ENCODE data around the gene RIN3.

Gene RIN3

DNA sequence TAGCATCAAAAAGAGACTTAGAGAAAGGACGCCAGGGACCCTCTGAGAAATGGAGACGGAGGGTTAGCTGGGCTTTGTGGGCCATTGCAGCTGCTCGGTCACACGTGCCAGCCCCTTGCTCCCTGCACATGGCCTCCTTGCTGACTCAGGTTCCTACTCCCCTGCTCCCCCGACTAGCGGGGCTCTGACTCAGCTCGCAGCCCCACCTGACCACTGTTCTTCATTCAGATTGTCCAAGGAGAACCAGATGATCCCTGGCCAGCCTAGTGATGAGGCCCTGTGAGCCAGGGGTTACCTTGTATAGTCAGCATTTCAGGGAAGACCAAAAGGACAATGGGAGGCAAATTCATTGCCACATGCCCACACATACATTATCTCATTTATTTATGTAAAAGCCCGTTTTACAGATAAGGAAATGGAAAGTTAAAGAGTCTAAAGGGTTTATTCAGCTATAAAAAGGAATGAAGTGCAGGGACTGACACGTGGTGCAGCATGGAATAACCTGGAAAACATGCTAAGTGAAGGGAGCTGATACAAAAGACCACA, 131.5 kb downstream of the RIN3 start:
- DNase-seq (ENCODE audit: low read depth in 1 of 2, low spot score in 1 of 2), result no peak

DNA sequence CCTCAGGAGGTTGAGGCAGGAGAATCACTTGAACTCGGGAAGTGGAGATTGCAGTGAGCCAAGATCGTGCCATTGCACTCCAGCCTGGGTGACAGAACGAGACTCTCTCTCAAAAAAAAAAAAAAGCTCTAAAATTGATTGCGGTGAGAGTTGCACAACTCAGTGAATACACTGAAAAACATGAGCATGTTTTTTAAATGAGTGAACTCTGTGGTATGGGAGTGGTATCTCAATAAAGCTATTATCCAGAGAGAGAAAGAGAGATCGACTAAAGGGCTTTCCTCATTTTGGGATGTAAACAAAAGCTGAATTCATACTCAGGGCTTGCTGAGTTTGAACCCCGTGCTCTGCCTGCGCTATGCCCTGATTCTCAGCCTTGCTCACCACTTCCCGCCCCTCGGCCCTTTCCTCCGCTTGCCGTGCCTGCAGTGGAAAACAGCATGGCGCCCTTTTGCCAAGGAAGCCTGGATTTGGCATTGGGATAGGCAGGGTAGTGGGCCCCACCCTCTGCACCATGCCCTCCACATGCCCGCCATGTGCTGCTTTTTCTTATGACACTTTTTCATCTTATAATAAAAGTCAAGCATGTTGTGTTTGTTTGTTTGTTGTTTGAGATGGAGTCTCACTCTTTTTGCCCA, 132.4 kb downstream of the RIN3 start:
- DNase-seq (ENCODE audit: low read depth in 1 of 2, low spot score in 1 of 2), result no peak

GRCh38 chr14:92646952-92647796, 133.6 kb downstream of the RIN3 start:
- DNase-seq (ENCODE audit: low read depth in 1 of 2, low spot score in 1 of 2), result no peak

GRCh38 chr14:92647797-92648279, 134.3 kb downstream of the RIN3 start:
- DNase-seq (ENCODE audit: low read depth in 1 of 2, low spot score in 1 of 2), result no peak

DNA sequence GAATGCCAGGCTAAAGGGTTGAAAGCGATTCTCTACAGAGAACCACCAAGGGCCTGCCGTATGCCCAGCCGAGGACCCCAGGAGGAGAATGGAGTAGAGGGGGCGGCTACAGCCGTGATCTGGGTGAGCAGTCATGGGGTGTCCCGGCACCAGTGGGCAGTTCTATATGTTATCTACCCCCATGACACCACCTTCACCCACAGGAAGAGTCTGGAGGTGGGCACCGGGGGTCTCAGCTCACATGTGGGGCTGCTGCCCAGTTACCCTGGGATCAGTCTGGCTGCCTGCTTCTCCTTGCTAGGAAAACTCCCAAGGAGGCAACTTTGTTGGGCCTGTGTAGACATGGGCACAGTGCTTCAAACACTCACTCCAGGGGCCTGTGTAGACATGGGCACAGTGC, 135.5 kb downstream of the RIN3 start:
- no peak for DNase-seq (ENCODE audit: low read depth in 1 of 2, low spot score in 1 of 2)

GRCh38 chr14:92649934-92650545, 136.5 kb downstream of the RIN3 start:
- no peak for DNase-seq (ENCODE audit: low read depth in 1 of 2, low spot score in 1 of 2)

- no peak for DNase-seq (ENCODE audit: low read depth in 1 of 2, low spot score in 1 of 2)
These were observed 137.1 kb downstream of the RIN3 start for GRCh38 chr14:92650581-92651105.

- peak; percentile 62 for DNase-seq (ENCODE audit: low read depth in 1 of 2, low spot score in 1 of 2)
These were observed 137.7 kb downstream of the RIN3 start for GRCh38 chr14:92651106-92651757.

DNA sequence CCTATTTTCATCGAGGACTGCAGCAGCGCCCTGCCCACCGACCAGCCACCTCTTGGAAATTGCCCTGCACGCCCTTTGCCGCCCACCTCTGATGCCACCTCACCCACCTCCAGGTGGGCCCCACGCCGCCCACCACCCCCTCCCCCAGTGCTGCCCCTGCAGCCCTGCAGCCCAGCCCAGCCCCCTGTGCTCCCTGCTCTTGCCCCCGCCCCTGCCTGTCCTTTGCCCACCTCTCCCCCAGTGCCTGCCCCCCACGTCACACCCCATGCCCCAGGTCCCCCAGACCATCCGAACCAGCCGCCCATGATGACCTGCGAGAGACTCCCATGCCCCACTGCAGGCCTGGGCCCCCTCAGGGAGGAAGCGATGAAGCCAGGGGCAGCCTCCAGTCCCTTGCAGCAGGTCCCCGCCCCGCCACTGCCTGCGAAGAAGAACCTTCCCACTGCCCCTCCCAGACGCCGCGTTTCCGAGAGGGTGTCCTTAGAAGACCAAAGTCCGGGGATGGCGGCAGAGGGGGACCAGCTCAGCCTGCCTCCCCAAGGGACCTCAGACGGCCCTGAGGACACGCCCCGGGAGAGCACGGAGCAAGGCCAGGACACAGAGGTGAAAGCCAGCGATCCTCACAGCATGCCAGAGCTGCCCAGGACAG, 138.3 kb downstream of the RIN3 start:
- no peak for DNase-seq (ENCODE audit: low read depth in 1 of 2, low spot score in 1 of 2)

- no peak for DNase-seq (ENCODE audit: low read depth in 1 of 2, low spot score in 1 of 2)
These were observed 139.0 kb downstream of the RIN3 start for GRCh38 chr14:92652413-92653151.

DNA sequence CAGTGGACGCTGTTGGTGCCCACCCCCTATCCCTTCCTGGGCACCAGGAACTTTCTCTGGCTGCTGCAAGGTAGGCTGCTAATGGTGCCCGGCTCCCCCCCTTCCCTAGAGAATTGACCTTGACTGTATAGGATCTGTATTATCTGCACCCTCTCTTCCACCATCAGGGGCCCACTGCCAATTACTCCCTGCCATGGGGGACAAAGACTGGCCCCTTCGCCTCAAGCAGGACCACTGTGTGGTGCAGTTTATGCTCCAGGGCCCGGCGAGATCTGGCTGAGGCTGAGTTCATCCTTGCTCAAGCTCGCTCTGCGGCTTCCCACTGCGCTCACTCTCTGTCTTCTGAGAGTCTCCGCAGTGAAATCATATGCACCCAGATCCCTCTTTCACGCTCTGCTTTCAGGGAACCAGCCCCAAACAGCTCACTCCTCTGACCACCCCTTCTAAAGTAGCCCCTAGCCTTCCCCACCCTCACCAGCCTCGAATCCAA, 139.6 kb downstream of the RIN3 start:
- no peak for DNase-seq (ENCODE audit: low read depth in 1 of 2, low spot score in 1 of 2)

- DNase-seq (ENCODE audit: low read depth in 1 of 2, low spot score in 1 of 2), result no peak
These were observed 140.8 kb downstream of the RIN3 start for GRCh38 chr14:92654239-92654901.

- DNase-seq (ENCODE audit: low read depth in 1 of 2, low spot score in 1 of 2), result no peak
These were observed 142.0 kb downstream of the RIN3 start for GRCh38 chr14:92655419-92656201.

DNA sequence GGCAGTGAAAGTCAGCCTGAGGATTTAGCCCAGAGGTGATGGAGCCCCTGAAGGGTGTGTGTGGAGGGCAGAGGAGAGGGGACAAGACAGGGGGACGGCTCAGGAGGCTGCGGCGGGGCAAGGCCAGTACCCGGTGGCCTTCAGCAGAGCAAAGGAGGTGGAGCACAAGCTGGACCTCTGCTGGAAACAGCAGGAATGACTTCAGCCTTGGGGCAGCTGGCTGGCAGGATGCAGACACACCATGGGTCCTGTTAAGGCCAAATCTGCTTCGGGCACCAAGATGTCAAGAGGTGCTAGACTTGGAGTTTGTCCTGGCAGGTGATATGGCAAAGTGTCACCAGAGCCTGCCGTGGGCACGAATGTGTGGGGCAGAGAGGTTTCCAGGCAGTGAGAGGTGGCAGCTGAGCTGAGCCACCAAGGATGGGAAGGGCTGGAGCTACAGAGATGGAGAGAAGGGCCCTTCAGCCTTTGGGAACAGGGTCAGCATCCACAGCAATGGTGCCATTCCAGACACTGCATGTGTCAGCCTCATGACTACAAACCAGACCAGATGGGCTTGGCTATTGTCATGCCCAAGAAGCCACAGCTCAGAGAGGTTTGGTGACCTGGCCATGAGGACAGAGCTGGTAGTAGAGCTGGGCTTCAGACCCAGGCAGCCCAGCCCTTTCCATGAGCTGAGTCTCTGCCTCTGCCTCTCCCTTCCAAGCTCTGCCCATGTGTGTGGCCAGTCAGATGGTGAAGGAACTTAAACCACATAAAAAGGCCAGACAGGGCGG, 142.9 kb downstream of the RIN3 start:
- no peak for DNase-seq (ENCODE audit: low read depth in 1 of 2, low spot score in 1 of 2)

- no peak for DNase-seq (ENCODE audit: low read depth in 1 of 2, low spot score in 1 of 2)
These were observed 144.0 kb downstream of the RIN3 start for GRCh38 chr14:92657457-92658142.

- no peak for DNase-seq (ENCODE audit: low read depth in 1 of 2, low spot score in 1 of 2)
These were observed 144.6 kb downstream of the RIN3 start for GRCh38 chr14:92658160-92658559.

GRCh38 chr14:92658684-92659083, 145.1 kb downstream of the RIN3 start:
- DNase-seq (ENCODE audit: low read depth in 1 of 2, low spot score in 1 of 2), result no peak

Data from activated T-helper 1 cell treated with anti-CD3 and anti-CD28 coated beads, Interleukin-2, amount 50 U/mL, for 16 hours (primary cell).